Activated CD8-positive, alpha-beta T cell treated with anti-CD3 and anti-CD28 coated beads, Interleukin-2, amount 10 ng/mL, durations not matched to agents 7 days and 5 days (primary cell): ENCODE data around the gene HOXA5. TPM values are rescaled to one million over a fixed set of nuclear protein-coding genes. Genes with fewer than 3 reads are reported as not detected.
A peak's percentile ranks its signal among the peaks of the same experiment; 100 is the strongest.

Experiments
- ATAC-seq: fragments of 150-1000 bp; cut with Tn5 transposase; one replicate; pipeline ENCODE4 v1.10.0; 2021; ENCODE audit warnings: moderate library complexity
- CTCF ChIA-PET: fragments of 350-600 bp; sonication (Branson Sonifier 250); formaldehyde crosslinking; loops from one replicate; lab custom pipeline; 2021; ENCODE audit warnings: antibody characterized with exemption; lab: Charles Lee
- POLR2A ChIA-PET: fragments of 350-600 bp; sonication (Branson Sonifier 250); formaldehyde crosslinking; loops from one replicate; lab custom pipeline; 2021; ENCODE audit warnings: antibody characterized with exemption; lab: Charles Lee
- DNase-seq: peaks from one replicate; pipeline ENCODE4 v3.0.0-alpha.2; 2020
- H3K27ac Mint-ChIP-seq: one replicate; pipeline ENCODE4 v1.8.0; 2021; ENCODE audit warnings: mild to moderate bottlenecking, mixed read lengths
- H3K27me3 Mint-ChIP-seq: one replicate; pipeline ENCODE4 v1.8.0; 2021; ENCODE audit warnings: low read depth, mixed read lengths
- H3K36me3 Mint-ChIP-seq: one replicate; pipeline ENCODE4 v1.8.0; 2021; ENCODE audit warnings: low read depth, mixed read lengths
- H3K4me1 Mint-ChIP-seq: one replicate; pipeline ENCODE4 v1.8.0; 2021; ENCODE audit warnings: low read depth, mixed read lengths
- H3K4me3 Mint-ChIP-seq: one replicate; pipeline ENCODE4 v1.8.0; 2021; ENCODE audit warnings: mild to moderate bottlenecking, mixed read lengths
- H3K9me3 Mint-ChIP-seq: one replicate; pipeline ENCODE4 v1.8.0; 2022; ENCODE audit warnings: mixed read lengths; ENCODE audit not compliant: insufficient read depth
- total RNA-seq, 2 experiments: library from RNA; stranded (reverse); gene quantifications; one replicate each; pipeline ENCODE4 v1.2.3, GENCODE V29; 2021

HOXA5 gene
- total RNA-seq, 2 experiments from 2014 or later, result not detected

DNA sequence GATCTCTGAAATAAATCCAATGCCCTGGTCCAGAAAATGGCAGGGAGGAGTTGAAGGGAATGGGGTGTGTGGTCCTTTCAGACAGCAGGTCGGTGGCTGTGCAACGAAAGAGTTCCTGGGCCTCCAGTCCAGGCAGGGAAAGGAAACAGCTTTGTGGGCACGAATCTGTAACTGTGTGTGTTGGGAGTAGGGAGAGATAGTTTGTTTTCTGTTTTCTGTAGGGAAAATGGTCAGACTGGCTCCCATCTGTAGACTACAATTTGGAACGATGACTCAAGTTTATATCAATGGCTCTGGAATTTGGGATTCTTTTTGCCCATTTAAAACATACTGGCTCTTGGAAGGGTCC is 24.4 kb upstream of the HOXA5 start:
- Mint-ChIP-seq H3K4me3 (no peak overlapping the region), H3K27me3 (peaks cover 81% of the 10 kb centered on the region), H3K36me3 (peaks cover 11% of the 10 kb centered on the region), H3K4me1 (peaks cover 16% of the 10 kb centered on the region), H3K9me3 (no peaks in the 10 kb centered on the region), H3K27ac (no peak overlapping the region)
- ATAC-seq, result no peak
- ChIA-PET CTCF (interaction anchor here (1.5 to 1.7 kb wide), 2 partner anchors 12 to 17 kb away, joined by 3 to 6 read pairs; no protein-coding TSS in a partner anchor), POLR2A (no interaction called here)
- no peak for DNase-seq

DNA sequence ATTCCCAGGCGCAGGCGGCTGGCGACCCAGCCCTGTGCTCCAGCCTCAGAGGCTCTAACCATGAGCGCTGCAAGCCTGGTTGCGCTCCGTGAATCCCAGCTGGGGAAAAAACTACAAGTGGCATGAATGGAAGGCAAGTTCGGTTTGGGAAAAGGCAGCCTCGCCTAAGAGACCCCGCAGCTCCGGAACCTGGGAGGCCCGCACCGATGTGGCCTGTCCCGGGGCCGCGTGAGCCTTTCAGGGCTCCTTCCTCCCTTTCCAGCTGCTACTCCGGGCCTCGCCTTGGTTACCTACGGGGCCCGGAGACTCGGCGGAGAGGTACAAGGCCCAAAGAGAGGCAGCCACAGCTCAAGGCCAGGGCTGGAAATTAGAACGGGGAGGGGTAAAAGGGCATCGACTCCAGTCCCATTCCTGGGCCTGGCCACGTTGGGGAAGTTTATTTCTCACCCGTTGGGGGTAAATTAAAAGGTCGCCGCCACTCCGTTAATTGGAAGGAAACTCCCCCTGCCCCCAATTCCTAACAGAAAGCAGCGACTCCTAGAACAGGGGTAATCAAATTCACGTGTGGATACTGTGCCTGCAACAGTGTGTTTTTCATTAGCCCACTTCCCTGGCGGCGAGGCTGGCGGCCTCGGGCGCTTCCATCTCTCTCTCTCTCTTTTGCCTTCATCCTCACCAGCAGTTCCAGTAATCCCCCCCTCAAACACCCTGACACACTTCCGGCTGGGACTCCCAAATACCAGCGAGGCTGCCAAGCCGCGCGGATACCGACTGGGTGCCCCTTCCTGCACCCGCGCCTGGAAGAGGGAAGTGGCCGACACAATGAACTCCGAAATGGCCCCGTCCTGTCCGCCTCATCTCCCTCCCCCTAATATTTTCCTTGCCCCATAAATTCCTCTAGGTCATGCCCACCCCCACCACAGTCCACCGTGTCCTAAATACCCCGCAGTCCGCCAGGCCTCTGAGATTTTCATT is 23.3 kb upstream of the HOXA5 start:
- POLR2A ChIA-PET, result no interaction called here
- DNase-seq (no peak), ATAC-seq (no peak)
- Mint-ChIP-seq H3K9me3 (no peaks in the 10 kb centered on the region), H3K4me3 (peak overlapping the region; percentile 51), H3K36me3 (peaks cover 9% of the 10 kb centered on the region), H3K27me3 (peaks cover 81% of the 10 kb centered on the region), H3K27ac (peak overlapping the region; percentile 69), H3K4me1 (peaks cover 10% of the 10 kb centered on the region)
- CTCF ChIA-PET, result interaction anchor here (0.9 to 1.7 kb wide), 4 partner anchors 13 to 29 kb away, joined by 3 to 6 read pairs (median 3); no protein-coding TSS in a partner anchor

DNA sequence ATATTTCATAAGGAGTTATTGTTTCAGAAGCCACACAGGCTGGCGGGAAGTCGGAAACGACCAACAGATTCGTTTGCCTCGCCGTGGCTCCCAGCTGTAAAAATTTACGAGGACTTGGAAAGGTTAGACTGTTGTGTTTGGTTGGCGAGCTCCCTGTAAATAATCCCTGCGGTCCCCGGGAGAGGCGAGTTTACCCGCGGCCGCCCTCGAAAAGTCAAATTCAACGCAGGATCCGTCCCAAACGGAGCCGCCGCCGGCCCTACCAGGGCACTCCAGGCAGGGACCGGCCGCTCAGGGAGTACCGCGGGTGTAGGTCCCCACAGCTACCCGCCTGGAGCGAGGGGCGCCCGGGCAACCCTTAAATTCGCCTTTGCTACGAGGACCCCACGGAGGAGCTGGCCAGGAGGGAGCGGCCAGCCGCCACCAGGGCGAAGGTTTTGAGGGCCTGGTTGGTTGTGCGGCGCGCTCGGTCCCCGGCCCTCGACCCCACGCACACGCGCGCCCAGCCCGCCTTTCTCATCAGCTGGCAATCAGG is 22.6 kb upstream of the HOXA5 start:
- no peak for ATAC-seq
- no peak overlapping the region for H3K27ac Mint-ChIP-seq
- peak overlapping the region; percentile 51 for H3K4me3 Mint-ChIP-seq
- CTCF ChIA-PET, result interaction anchor here (0.9 to 1.1 kb wide), 3 partner anchors 14 to 30 kb away, joined by 3 read pairs; no protein-coding TSS in a partner anchor
- peaks cover 8% of the 10 kb centered on the region for H3K36me3 Mint-ChIP-seq
- no peaks in the 10 kb centered on the region for H3K9me3 Mint-ChIP-seq
- POLR2A ChIA-PET, result no interaction called here
- no peak for DNase-seq
- peaks cover 75% of the 10 kb centered on the region for H3K27me3 Mint-ChIP-seq
- peaks cover 9% of the 10 kb centered on the region for H3K4me1 Mint-ChIP-seq

DNA sequence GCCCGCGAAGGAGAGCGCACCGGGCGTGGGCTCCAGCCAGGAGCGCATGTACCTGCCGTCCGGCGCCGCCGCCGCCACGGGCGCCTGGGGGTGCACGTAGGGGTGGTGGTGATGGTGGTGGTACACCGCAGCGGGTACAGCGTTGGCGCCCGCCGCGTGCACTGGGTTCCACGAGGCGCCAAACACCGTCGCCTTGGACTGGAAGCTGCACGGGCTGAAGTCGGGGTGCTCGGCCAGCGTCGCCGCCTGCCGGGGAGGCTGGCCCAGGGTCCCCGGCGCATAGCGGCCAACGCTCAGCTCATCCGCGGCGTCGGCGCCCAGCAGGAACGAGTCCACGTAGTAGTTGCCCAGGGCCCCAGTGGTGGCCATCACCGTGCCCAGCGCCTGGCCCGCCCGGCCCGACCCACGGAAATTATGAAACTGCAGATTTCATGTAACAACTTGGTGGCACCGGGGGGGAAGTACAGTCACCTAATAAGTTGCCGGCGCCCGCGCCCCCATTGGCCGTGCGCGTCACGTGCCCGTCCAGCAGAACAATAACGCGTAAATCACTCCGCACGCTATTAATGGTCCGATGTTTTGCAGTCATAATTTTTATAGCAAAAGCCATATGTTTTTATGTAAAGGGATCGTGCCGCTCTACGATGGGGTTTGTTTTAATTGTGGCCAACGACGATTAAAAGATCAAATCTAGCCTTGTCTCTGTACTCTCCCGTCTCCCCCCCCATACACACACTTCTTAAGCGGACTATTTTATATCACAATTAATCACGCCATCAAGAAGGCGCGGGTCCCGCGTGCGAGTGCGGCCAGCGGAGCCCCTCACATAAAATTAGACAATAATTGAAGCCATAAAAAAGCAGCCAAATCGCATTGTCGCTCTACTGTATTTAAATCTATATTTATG is 21.9 kb upstream of the HOXA5 start, which contains the start of gene HOXA9:
TSS of gene HOXA9 (minus strand) at position 449 of the 907 bp plus-strand sequence. CDS start at position 369, 80 bp downstream.
- ChIA-PET POLR2A (no interaction called here), CTCF (interaction anchor here (0.9 to 1.1 kb wide), 2 partner anchors 15 to 31 kb away, joined by 3 read pairs; no protein-coding TSS in a partner anchor)
- H3K9me3 Mint-ChIP-seq, result no peaks in the 10 kb centered on the region
- H3K27me3 Mint-ChIP-seq, result peaks cover 72% of the 10 kb centered on the region
- H3K36me3 Mint-ChIP-seq, result peaks cover 8% of the 10 kb centered on the region
- peak within 1 kb of the TSS; percentile 84 for H3K27ac Mint-ChIP-seq
- H3K4me1 Mint-ChIP-seq, result peaks cover 11% of the 10 kb centered on the region
- ATAC-seq (no peak), DNase-seq (no peak)
- H3K4me3 Mint-ChIP-seq, result peak within 1 kb of the TSS; percentile 51

DNA sequence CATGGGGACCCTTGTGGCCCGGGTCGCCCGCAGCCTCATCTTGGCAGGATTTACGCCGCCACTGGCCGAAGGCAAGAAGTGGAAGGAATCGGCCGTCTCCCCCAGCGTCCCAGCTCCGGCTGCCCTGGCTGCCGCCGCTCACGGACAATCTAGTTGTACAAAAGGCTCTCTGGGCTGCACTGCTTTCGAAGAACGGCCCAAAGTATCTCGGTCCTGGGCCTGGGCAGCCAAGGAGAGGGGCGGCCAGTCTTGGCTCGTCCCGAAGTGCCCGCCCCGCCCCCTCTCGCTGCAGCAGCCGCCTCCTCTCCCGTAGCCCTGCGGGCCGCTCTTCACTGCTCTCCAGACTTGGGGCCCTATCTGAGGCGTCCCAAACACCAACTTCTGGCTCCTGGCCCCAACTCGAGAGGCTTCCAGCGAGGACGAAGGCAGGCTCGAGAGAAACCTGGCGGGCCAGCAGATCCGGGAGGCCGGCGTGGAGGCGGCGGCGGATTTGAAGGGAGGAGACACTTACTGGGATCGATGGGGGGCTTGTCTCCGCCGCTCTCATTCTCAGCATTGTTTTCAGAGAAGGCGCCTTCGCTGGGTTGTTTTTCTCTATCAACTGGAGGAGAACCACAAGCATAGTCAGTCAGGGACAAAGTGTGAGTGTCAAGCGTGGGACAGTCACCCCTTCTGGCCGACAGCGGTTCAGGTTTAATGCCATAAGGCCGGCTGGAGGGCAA is 21.0 kb upstream of the HOXA5 start:
- Mint-ChIP-seq H3K4me3 (peak overlapping the region; percentile 15), H3K36me3 (peaks cover 8% of the 10 kb centered on the region), H3K27ac (peak overlapping the region; percentile 49), H3K4me1 (peaks cover 13% of the 10 kb centered on the region), H3K9me3 (no peaks in the 10 kb centered on the region), H3K27me3 (peaks cover 74% of the 10 kb centered on the region)
- no peak for ATAC-seq
- ChIA-PET CTCF (interaction anchor here (4.7 kb wide), 1 partner anchor 483 kb away, joined by 85 read pairs; no protein-coding TSS in a partner anchor), POLR2A (no interaction called here)
- DNase-seq, result no peak

DNA sequence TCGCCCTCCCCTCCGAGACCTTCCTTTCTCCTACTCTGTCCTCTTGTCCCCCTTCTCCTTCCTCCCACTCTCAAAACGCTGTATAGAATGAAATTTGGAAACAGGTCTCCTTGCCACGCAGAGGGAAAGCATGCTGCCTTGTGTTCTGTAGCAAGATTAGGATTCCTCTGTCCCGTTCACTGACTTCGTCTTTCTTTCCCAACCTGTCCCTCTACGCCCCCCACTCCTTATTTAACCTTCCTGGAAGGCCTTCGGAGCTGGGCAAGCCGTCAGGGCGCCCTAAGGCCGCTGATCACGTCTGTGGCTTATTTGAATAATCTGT is 20.5 kb upstream of the HOXA5 start:
- ATAC-seq (no peak), DNase-seq (no peak)
- Mint-ChIP-seq H3K4me3 (no peak overlapping the region), H3K27me3 (peaks cover 74% of the 10 kb centered on the region), H3K27ac (peak overlapping the region; percentile 39), H3K9me3 (no peaks in the 10 kb centered on the region), H3K4me1 (peaks cover 13% of the 10 kb centered on the region), H3K36me3 (peaks cover 8% of the 10 kb centered on the region)
- CTCF ChIA-PET, result interaction anchor here (1.8 to 4.7 kb wide), 3 partner anchors 32 to 483 kb away, joined by 4 to 85 read pairs (median 9); no protein-coding TSS in a partner anchor
- POLR2A ChIA-PET, result no interaction called here

DNA sequence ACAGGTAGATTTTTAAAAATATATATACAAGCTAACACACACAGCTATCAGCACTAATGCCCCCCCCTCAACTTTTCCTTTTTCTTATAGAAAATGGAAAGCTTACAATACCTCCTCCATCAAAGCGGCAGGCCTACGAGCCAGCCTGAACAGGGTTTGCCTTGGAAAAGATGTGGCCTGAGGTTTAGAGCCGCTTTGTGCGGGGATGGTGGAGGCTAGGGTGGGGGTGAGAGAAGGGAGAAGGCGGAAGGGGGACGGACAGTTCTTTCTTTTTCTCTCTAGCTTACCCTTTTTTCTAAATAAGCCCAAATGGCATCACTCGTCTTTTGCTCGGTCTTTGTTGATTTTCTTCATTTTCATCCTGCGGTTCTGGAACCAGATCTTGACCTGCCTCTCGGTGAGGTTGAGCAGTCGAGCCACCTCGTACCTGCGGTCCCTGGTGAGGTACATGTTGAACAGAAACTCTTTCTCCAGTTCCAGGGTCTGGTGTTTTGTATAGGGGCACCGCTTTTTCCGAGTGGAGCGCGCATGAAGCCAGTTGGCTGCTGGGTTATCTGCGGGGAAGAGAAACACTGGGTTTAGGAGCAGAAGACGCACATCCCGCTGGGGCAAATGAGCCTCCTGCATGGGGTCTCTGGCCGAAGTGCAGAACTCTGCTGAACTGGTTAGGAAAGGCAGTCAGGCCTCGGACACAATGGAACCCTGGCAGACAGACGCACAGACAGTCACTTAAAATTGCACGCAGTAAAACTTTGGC is 20.0 kb upstream of the HOXA5 start:
- Mint-ChIP-seq H3K9me3 (no peaks in the 10 kb centered on the region), H3K27me3 (peaks cover 74% of the 10 kb centered on the region), H3K27ac (peak overlapping the region; percentile 29), H3K4me3 (no peak overlapping the region), H3K36me3 (peaks cover 11% of the 10 kb centered on the region), H3K4me1 (peaks cover 8% of the 10 kb centered on the region)
- ATAC-seq (no peak), DNase-seq (no peak)
- ChIA-PET CTCF (interaction anchor here (0.7 to 4.7 kb wide), 9 partner anchors 10 to 793 kb away, joined by 3 to 85 read pairs (median 5); partner anchors contain the start of gene HOXA13), POLR2A (no interaction called here)

DNA sequence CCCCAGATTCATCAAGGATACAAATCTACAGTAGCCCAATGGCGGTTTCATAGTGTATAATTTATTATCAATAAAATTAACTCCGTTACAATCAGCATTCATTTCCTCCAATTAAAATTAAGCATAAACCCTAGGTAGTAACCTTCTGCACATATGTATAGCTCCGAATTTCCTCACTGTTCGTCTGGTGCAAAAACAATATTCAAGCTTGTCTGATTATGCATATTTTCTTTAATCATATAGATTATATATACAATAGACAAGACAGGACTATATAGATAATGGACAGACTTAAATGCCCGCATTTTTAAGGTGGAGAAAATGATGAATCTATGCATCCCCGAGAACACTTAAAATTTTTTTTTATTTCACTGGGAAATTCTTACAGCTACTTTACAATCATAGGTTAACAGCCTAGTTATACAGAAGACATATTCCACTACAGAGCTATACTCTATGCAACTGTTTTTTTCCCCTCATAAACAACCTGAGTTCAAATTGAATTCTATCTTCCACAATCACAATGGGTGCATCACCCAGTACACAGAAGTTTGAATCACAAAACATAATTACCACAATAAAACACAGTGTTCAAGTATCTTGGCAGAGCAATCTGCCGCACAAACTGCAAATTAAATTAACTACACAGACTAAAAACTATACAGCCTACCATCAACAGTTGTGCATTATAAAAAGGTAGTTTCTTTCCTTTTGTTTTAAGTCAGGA is 19.2 kb upstream of the HOXA5 start:
- ATAC-seq (no peak), DNase-seq (no peak)
- Mint-ChIP-seq H3K9me3 (no peaks in the 10 kb centered on the region), H3K27me3 (peaks cover 75% of the 10 kb centered on the region), H3K27ac (no peak overlapping the region), H3K4me3 (no peak overlapping the region), H3K36me3 (peaks cover 13% of the 10 kb centered on the region), H3K4me1 (peaks cover 9% of the 10 kb centered on the region)
- POLR2A ChIA-PET, result no interaction called here
- CTCF ChIA-PET, result interaction anchor here (0.7 to 4.7 kb wide), 11 partner anchors 10 to 792 kb away, joined by 3 to 85 read pairs (median 5); partner anchors contain the start of genes HOXA13 and HOXA3

DNA sequence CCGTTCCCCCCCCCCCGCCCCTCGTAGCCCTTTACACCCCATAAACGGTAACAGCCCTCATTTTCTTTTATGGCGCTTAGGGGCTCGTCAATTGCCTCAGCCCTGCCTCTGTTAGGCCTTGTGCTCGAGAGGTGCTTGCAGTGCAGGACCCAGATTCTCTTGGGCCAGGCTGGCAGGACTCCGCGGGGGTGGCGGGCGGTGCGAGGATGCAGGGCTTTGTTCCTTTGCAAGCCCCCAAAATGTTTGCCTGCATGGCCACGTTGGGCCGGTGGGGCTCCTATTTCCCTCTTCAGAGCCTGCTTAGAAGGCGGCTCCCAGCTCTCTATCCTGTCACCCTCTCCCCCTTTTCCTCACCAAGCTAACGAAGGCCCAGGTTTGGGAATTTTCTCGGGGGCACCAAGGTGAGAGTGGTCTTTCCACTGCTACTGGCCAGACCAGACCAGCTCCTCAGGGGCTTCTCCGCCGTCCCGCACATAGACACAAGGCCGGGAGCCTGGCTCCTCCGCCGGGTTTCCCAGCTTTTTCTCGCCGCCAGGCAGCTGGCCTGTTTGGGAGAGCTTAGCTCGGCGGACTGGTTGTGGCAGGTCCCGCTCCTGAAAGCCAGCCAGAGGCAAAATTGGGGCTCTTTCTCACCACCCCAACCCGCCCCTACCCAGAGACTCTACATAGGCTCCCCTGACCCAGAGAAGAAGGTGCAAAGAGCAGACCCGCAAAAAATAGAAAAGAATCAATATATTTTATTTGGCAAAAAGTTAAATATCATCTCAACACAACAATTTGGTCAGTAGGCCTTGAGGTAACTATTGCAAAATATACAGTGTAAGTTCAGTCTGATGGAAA is 18.5 kb upstream of the HOXA5 start:
- ATAC-seq (no peak), DNase-seq (no peak)
- CTCF ChIA-PET, result interaction anchor here (1.1 to 4.7 kb wide), 14 partner anchors 10 to 792 kb away, joined by 3 to 85 read pairs (median 6); partner anchors contain the start of genes HOXA13 and HOXA3
- Mint-ChIP-seq H3K36me3 (peaks cover 11% of the 10 kb centered on the region), H3K4me3 (no peak overlapping the region), H3K9me3 (no peaks in the 10 kb centered on the region), H3K27me3 (peaks cover 76% of the 10 kb centered on the region), H3K27ac (no peak overlapping the region), H3K4me1 (peaks cover 11% of the 10 kb centered on the region)
- POLR2A ChIA-PET, result interaction anchor here (0.7 kb wide), 1 partner anchor 11 kb away, joined by 4 read pairs; no protein-coding TSS in a partner anchor
